MM.1S (cell line): ENCODE results near the gene GDF11.

Experiments used
- EZH2 ChIP-seq: fragments of 300-600 bp; sonication (generic); optimal IDR thresholded peaks from 2 replicates; pipeline ENCODE3; 2017; ENCODE audit warnings: low read depth, mild to moderate bottlenecking, antibody characterized with exemption, low read length, mixed read lengths
- TF ChIP-seq, protein P1 (sequence below): fragments of 300-600 bp; sonication (generic); IDR thresholded peaks from 2 replicates; pipeline ENCODE4 v1.5.1; 2016; ENCODE audit warnings: antibody characterized with exemption, low read length, mixed read lengths

GRCh38 chr12:55696141-55696540 lies 46.8 kb upstream of the GDF11 start:
- TF ChIP-seq, protein P1, sequence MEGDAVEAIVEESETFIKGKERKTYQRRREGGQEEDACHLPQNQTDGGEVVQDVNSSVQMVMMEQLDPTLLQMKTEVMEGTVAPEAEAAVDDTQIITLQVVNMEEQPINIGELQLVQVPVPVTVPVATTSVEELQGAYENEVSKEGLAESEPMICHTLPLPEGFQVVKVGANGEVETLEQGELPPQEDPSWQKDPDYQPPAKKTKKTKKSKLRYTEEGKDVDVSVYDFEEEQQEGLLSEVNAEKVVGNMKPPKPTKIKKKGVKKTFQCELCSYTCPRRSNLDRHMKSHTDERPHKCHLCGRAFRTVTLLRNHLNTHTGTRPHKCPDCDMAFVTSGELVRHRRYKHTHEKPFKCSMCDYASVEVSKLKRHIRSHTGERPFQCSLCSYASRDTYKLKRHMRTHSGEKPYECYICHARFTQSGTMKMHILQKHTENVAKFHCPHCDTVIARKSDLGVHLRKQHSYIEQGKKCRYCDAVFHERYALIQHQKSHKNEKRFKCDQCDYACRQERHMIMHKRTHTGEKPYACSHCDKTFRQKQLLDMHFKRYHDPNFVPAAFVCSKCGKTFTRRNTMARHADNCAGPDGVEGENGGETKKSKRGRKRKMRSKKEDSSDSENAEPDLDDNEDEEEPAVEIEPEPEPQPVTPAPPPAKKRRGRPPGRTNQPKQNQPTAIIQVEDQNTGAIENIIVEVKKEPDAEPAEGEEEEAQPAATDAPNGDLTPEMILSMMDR: no peak
- TF ChIP-seq EZH2: no peak
